GM19455 (cell line): ENCODE data around the gene SLC35A2.

Experiments
- ATAC-seq: cut with Tn5 transposase; IDR thresholded peaks from one replicate; pipeline ENCODE4 v1.9.1; 2021; ENCODE audit not compliant: unreplicated experiment

The SLC35A2 gene

DNA sequence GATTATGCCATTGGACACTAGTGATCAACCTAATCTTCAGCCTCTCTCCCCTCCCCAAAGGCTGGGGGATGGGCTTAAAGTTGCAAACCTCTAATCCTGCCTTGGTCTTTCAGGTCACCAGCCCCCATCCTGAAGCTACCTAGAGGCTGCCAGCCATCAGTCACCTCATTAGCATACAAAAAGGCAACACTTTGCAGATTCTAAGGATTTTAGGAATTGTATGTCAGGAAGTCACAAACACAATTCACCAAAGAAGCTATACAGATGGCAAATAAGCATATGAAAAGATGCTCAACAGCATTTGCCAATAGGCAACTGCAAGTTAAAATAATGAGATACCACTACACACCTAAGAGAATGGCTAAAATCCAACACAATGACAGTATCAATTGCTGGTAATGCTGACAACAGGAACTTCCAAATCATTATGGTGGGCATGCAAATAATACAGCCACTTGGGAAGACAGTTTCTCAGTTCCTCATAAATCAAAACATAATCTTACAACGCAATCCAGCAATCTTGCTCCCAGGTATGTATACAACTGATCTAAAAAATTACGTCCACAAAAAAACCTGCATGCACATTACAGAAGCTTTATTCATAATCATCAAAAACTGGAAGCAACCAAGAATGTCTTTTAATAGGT lies 16.4 kb upstream of the SLC35A2 start:
- ATAC-seq, result no peak

DNA sequence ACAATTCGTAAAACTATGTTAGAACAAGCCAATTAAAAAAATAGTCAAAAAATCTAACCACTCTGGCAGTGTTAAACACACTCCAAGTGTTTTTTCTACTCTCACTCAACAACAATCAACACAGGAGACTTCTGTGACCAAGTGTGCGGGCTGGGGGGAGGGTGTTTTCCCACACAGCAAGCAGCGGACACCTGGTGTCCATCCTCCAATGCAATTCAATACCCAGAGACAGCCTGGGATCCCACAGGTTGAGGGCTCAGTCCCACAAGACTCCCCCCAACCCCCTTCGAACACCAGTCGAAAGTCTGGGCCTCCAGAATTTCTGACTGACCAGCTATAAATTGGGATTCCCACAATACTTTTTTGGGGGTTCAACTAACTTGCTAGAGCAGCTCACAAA lies 15.7 kb upstream of the SLC35A2 start:
- ATAC-seq, result no peak

DNA sequence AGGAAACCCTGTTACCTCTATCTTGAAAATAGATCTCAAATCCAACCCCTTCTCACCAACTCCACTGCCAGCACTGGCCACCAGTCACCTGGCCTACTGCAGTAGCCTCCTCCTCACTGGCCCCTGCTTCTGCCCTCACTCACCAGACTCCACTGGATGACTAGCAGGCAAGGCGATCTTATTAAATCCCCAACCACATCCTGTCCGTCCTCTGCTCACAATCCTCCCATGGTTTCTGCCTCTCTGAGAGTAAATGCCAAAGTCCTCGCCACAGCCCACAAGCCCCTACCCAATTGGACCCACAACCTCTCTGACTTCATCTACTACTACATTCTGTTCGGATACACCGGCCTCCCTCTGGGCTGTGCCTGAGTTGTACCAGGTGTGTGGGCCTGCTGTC lies 12.8 kb upstream of the SLC35A2 start:
- no peak for ATAC-seq

DNA sequence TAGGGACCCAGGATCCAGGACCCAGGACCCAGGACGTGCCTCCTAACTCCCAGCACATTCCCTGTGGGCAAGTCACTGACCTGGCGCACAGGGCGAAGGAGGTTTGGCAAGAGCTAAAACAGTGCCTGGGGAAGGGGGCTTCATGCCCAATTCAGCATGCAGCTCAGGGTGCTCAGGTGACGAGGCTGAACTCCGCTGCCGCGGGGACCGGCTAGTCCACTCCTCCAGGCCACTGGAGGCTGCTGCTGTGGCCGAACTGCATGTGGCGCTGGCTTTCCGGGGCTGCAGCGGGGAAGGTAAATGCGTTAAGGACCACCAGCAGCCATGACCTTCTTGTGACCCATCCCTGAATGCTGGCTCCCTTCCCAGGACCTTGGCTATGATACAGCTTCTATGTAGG lies 12.3 kb upstream of the SLC35A2 start:
- no peak for ATAC-seq

DNA sequence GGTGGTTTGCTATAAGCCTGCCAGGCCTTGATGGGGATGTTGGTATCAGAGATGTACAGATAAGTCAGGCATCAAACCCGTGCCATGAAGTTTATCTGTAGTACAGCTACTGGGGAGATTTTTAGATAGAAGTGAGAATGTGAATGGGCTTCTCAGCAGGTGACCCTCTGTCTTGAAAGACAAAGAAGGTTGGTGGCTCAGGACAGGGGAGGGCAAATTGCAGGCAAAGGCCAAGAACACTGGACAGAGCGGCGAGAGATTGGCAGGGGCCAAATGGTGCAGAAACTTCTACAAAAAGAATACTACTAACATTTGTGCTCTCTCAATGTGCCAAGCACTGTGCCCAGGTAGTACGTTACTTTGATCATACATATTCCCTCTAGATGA lies 9.3 kb upstream of the SLC35A2 start:
- ATAC-seq, result no peak

DNA sequence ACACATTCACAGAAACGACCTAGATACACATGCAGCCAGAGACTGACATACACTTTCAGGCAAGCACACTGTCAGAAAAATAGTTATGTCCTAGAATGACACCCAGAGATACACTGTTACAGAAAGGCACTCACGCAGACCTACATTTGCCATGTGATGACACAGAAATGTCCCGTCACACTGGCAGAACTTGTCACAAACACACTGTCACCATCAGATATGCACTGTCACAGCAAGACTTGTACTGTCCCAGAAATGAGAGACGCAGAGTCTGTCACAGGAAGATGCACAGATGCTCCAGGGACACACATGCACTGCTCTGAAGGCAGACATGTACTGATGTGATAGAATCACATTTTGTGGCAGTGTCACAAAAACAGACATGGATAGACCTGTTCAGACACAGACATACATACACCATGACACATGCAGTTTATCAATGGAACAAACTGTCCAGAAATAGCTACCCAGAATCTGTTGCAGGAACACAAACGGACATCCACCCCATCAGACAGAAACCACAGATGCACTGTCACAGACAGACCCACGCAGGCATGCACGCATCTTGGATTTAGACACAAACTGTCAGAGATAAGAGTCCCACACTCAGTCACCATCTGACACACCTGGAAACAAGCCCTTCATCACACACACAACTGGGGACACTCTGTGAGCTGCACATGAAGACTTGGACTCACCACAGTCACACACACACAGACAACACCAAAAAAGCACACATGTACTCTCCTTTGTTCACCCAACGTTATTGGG lies 8.7 kb upstream of the SLC35A2 start:
- ATAC-seq, result no peak

DNA sequence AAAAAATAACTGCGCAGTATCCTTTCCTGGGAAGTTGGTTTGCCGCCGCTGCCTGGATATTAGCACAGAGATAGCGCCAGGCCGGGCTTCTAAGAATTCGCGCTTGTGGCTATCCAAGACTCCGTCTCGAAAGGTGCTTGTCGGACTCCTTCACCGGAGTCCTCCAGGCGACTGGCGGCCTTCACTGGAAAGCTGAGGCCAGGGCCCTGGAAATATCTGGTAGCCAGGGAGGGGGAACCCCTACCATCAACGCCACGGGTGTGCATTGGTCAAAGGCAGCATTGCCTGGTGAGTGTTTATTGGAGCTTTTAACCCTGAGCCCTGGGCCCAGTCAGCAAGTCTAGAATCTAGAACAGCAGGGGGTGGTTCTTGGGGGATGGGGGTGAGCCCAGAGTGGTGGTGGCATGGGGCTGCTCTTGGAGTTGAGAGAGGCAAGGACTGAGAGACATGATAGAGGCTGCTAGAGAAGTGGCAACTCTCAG lies 8.0 kb upstream of the SLC35A2 start:
- ATAC-seq, result no peak

DNA sequence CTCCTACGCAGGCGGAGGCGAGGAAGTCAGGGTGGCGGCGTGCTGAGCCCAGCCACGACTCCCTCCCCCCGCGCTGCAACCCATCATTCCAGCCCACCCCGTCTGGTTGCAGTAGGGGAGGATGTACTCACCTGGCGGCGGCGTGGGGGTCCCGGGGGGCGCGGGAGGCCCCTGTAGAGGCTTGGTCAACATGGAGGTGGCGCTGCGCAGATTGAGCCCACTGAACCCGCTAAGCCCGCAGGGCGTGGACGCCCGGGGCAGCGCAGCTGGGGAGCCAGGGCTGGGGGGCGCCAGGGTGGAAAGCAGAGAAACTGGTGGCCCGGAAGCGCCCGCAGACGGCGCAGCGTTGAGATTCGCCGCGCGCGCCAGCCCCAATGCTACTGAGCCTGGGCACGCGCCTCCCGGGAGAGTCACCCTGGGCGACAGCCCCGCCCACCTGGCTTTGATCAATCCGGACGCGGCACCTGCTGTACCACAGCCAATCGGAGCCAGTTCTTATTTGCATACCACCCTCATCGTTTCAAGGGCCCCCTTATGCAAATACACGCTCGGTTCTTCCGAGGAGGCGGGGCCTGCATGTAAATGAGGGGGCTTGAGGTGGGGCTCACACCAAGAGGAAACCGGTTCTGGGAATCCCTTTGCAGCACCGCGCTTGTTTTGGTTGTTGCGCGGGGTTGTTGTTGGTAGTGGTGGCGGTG lies 7.3 kb upstream of the SLC35A2 start, which contains the start of gene PIM2:
PIM2 (minus strand) TSS at position 382 of the 698 bp plus-strand sequence; CDS start at position 192, 190 bp downstream.
- ATAC-seq, result peak; percentile 75

DNA sequence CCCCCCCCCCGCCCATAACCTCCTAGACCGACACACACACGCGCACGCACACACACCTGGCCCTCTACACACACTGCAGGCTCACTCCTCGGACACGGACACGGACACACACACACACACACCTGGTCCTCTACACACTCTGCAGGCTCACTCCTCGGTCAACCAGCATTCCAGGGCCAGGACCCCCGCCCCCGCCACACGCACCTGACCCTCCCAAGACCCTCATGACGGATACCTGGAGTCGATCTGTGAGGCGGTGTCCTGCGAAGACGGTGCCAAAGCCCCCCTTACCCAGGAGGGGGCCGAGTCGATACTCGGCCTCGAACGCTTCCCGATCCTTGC lies 6.8 kb upstream of the SLC35A2 start:
- no peak for ATAC-seq

DNA sequence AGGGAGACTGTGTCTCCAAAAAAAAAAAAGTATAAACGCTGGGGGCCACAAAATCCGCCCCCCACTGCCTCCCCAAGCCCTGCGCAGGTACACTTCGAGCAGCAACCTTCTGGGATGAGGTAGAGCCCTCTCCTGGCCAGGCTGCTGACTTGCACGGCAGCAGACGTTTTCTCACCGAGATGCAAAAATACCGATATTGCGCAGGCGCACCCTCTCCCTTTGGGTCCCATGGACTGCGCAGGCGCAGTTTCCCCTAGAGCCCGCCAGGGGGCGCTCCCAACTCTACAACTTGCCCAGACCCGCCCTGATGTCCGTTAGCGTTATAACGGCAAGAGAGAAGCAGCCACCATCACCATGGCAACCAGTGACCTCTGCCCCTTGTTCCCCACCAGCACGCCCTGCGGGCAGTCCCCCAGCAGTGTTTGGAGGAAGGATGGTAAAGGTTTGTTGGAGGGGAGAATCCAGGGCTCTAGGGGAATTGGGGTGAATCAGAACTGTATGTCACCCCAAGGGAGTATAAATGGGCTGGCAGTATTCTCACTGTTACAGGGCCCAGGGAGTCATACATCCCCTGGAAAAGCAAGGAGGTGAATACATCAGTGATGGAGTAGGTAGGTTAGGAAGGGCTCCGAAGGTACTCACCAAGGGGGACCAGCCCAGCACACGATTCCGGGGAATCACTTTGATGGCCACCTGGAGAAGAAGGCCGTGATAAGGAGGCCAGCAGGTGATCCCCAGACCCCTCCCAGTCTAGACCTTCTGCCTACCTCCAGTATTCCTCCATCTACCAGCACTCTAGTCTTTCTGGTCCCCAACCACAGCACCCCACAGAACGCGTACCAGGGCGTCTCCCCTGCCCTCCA lies 5.9 kb upstream of the SLC35A2 start:
- peak; percentile 40 for ATAC-seq

DNA sequence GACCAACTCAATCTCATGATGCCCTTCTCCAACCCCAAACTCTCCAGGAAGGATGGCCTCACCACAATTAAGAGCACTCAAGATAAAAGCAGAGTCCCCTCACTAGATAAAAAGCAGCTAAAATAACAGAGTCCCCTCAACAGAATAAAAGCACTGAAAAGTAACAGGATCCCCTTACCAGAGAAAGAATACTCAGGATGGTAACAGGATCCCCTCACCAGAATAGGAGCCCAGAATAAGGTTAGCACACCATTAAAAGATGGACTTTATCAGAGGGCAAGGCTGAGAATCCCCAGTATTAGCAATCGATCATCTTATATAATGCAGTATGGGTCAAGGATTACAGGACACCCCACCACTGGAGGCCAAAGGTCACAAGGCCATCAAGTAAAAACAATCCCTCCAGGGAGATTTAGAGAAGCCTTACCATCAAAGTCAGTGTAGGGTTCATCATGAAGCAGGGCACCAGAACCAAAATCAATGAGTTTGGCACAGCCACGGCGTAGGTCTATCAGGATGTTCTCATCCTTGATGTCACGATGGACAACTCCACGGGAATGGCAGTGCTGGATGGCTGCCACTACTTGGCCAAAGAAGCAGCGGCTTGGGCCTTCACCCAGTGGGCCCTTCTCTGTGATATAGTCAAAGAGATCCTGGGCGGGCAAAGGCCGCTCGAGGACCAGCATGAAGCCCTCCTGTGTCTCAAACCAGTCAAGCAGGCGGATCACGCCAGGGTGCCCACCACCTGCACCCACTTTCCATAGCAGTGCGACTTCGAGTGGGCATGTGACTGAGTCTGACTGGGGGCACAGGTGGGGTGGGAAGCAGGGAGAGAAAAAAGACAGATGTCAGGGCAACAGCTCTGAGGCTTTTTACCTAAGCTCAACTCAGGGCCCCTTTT lies 3.4 kb upstream of the SLC35A2 start:
- no peak for ATAC-seq

DNA sequence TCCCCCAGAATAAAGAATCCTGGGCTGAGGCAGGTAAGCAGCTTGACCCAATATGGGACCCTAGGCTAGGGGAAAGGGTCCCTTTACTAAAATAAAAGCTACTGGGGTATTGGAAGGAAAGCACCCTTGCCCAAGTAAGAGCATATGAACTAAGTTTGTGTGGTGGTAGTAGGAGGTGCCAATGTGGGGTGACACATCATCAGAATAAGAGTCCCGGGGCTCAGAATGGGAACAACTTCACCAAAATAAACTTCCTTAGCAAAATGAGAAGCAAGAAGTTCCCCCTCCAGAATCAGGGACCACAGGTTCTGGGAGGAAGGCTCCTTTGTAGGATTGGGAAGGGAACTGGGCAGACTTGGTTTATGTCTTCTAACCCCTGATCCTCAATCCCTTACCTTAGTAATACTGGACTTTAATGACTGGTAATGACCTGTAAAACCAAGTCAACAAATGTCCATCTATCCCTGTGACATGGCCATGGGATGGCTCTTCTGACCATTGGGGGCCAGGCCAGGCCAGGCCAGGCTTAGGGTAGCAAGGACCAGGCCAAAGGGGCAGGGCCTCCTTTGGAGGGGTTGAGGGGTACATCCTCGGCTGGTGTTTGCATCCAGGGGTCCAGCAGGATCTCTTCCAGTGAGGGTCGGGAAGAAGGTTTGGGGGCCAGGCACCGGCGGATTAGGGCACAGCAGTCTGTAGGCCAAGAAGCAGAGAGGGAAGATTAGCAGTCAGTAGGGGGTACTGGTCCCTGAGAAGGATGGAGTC lies 2.3 kb upstream of the SLC35A2 start:
- ATAC-seq, result no peak

DNA sequence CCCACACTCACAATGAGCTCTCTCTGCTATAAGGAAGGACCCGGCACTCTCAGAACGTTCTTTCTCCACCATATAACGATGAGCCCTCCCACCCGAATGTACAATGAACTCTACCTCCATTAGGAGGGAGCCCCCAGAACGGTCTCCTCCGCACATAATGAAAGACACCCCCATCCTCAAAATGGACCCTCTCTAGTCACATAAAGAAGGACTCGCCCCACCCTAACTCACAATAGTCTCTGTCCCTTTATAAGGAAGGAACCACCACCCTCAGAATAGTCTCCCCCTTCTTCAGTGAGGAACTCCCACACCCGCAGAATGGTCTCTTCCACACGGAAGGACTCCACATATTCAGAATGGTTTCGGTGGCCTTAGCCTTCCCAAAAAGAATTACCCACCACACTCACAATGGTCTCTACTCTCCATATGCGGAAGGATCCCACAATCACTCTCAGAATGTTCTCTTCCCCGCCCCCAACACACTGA lies 477 bp downstream of the SLC35A2 start:
- no peak for ATAC-seq

DNA sequence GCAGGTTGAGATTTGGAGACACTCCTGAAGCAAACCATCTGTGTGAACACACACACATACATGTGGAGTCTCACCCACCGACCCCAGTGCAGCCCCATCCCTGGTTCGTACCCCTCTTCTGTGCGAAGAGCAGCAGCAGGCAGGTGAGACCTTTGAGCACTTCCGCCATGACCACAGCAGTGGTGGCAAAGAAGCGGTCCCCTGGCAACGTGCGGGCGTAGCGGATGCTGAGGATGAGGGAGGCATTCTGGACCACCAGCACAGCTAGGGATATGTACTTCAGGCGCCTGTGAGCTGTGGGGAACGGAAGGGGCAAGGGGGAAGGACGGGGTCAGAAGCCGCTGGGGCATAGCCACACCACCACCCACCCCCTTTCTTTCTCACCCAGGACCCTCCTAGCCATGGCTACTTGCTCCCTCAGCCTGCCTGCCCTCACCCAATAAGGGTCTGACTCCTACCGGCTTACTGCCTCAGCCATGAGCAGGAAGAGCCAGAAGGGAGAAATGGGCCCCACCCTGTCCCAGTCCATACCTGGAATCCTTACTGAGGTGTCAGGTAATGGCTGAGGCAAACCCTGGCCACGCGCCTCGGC lies 1.6 kb downstream of the SLC35A2 start:
- ATAC-seq, result no peak

DNA sequence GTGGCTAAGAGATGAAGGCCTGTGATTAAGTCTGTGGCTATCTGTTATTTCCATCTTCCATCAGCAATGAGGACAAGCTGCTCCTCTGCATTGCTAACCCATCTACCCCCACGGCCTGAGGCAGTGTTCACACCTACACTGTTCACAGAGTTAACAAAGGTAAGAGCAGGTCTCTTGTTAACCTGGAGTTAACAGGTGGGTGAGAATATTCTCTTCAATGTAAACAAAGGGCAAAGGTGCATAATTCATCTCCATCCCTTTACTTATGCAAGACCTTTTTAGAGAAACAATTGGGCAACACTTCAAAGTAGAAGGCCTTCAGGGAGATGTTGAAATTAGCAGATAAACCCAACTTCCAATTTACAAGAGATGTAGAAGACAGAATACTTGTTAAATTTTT lies 2.8 kb downstream of the SLC35A2 start:
- ATAC-seq, result no peak

DNA sequence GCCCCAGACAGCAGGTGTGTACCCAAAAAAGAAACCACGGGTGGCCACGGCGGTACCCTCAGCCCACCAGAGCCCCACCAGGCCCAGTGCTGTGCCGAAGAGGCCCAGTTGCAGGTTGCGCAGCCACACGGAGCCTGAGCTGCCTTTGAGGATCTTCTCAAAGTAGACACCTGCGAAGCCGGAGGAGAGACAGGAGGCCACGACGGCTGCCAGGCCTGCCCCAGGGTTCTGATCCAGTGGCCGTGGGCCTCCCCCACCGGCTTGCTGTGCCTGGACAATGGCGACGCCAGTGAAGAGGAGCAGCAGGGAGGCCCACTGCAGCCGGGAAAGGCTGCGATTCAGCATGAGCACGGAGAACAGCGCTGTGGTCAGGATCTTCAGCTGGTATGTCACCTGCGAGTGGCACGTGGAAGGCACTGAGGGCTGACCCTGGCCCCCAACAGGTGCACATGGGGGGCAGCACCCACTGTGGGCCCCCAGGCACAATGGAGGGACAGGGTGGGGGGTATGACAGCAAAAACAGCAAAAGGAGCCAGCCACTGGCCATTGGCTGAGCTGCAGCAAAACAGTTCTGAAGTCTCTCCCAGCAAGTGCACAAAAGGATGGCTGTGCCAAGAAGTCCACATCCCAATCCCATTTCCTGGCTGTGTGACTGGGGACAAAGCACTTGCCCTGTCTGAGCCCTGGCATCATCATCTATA lies 6.2 kb downstream of the SLC35A2 start:
- no peak for ATAC-seq

DNA sequence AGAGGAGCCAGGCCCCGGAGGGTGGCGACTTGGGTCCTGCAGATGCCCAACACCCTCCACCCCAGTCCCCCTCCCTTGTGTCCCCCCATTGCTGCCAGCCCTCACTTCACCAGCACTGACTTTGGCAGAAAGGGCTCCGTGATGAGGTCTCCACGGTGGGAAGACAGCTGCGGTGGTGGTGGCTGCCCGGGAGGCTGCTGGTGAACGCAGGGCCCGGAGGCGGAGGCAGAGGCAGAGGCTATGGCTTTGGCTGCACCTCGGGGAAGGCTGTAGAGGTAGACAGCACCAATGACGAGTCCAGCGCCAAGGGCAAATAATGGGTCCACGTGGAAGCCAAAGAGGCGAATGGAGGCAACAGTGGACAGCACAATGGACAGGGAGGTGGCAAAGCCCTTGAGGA lies 6.8 kb downstream of the SLC35A2 start:
- no peak for ATAC-seq

DNA sequence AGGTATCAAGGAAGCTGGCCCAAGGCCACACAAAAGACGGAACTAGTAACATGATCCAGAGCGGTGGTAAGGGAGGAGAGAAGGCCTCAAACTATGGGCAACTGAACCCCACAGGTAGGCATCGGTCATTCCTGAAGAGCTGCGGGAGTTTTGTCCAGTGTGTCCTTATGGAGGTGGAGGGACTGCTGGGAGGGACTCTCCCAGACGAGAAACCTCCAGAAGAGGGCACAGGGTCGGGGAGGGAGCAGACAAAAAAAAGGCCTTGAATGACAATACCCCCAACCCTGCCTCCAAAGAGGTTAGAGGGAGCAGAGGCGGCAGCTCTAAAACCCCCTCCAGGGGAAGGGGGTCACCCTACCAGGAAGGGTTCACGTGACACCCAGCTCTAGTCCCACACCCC lies 7.3 kb downstream of the SLC35A2 start:
- ATAC-seq, result no peak
